PC-9 (cell line): ENCODE measurements around the gene ATP8B2.

ENCODE experiments used
- EZH2 ChIP-seq: fragments of 200-600 bp; sonication (generic); IDR thresholded peaks from 2 replicates; pipeline ENCODE4 v1.8.0; 2017; ENCODE audit warnings: antibody characterized with exemption, low read depth
- TF ChIP-seq, protein P1 (sequence below): fragments of 200-600 bp; sonication (generic); conservative IDR thresholded peaks from 2 replicates; pipeline ENCODE4 v1.6.1; 2017; ENCODE audit warnings: mixed run types, antibody characterized with exemption, mild to moderate bottlenecking, moderate library complexity

DNA sequence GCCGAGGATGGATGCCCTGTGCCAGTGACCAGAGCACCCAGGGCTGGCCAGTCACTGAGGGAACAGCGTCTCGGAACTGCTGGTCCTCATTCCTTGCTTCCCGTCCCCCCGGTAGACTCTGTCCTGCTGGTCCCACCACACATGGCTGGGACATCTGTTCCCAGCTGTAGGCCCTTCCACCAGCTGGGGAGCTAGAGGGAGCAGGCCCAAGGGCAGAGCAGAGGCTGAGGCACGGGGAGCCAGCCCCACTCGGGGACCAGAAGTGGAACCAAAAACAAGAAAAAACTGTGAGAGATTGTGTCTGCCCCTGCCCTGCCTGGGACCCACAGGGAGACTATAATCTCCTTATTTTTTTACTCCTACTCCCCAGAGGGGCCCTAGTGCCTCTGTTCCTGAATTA is 23.8 kb downstream of the ATP8B2 start:
- TF ChIP-seq EZH2: no peak
- TF ChIP-seq, protein P1, sequence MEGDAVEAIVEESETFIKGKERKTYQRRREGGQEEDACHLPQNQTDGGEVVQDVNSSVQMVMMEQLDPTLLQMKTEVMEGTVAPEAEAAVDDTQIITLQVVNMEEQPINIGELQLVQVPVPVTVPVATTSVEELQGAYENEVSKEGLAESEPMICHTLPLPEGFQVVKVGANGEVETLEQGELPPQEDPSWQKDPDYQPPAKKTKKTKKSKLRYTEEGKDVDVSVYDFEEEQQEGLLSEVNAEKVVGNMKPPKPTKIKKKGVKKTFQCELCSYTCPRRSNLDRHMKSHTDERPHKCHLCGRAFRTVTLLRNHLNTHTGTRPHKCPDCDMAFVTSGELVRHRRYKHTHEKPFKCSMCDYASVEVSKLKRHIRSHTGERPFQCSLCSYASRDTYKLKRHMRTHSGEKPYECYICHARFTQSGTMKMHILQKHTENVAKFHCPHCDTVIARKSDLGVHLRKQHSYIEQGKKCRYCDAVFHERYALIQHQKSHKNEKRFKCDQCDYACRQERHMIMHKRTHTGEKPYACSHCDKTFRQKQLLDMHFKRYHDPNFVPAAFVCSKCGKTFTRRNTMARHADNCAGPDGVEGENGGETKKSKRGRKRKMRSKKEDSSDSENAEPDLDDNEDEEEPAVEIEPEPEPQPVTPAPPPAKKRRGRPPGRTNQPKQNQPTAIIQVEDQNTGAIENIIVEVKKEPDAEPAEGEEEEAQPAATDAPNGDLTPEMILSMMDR: no peak
